ENCODE measurements around the gene BNIP5.

The BNIP5 gene

DNA sequence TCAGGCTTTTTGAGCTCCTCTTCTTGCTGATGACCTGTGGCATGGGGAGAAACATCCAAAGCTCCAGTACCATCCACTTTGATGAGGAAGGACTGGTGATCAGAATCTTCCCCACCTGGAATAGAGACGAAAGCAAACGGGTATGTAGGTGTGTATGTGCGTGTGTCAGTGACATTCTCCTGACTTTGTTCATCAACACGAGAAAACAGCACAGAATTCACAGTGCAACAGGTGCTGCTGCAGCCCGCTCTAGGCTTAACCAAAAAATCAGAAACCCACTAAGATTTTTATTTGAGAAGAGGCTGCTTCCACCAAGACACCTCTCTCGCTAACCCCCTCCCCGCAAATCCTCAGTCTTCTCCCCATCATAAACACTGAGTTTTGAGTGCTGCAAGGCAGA lies 8.1 kb downstream of the BNIP5 start:
- no peaks in the 10 kb centered on the region for H3K79me2 ChIP-seq (ENCODE audit: insufficient read depth, low read length)
- H3K36me3 ChIP-seq (ENCODE audit: insufficient read depth, low read length) = no peaks in the 10 kb centered on the region
- H3K9ac ChIP-seq (ENCODE audit: low read depth, low read length) = no peak overlapping the region
- H3K4me1 ChIP-seq (ENCODE audit: insufficient read depth, low read length) = no peaks in the 10 kb centered on the region
- DNase-seq (no peak), ATAC-seq (ENCODE audit: insufficient read depth, low read depth) (no peak)
- 0 out of 2 replicates have a peak, but pooled peaks cover 4% of the 10 kb centered on the region for H4K20me1 ChIP-seq (ENCODE audit: insufficient read depth, low read length)
- H3K4me3 ChIP-seq (ENCODE audit: low read depth in 1 of 2, low read length in 2 of 2) = no peak overlapping the region
- H3K27ac ChIP-seq (ENCODE audit: low read length) = no peak overlapping the region
- TF ChIP-seq, protein P1, sequence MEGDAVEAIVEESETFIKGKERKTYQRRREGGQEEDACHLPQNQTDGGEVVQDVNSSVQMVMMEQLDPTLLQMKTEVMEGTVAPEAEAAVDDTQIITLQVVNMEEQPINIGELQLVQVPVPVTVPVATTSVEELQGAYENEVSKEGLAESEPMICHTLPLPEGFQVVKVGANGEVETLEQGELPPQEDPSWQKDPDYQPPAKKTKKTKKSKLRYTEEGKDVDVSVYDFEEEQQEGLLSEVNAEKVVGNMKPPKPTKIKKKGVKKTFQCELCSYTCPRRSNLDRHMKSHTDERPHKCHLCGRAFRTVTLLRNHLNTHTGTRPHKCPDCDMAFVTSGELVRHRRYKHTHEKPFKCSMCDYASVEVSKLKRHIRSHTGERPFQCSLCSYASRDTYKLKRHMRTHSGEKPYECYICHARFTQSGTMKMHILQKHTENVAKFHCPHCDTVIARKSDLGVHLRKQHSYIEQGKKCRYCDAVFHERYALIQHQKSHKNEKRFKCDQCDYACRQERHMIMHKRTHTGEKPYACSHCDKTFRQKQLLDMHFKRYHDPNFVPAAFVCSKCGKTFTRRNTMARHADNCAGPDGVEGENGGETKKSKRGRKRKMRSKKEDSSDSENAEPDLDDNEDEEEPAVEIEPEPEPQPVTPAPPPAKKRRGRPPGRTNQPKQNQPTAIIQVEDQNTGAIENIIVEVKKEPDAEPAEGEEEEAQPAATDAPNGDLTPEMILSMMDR (IDR thresholded peaks at IDR 0.05; ENCODE audit: borderline replicate concordance, extremely low read depth, low read length, poor library complexity, severe bottlenecking) = no peak
- no peak for TF ChIP-seq EZH2 (IDR thresholded peaks at IDR 0.05; ENCODE audit: borderline replicate concordance, low read depth, low read length, severe bottlenecking)
- no peaks in the 10 kb centered on the region for H3K9me3 ChIP-seq (ENCODE audit: insufficient read depth, low read length, severe bottlenecking)
- peaks cover 11% of the 10 kb centered on the region for H3K27me3 ChIP-seq (ENCODE audit: insufficient read depth, low read length, poor library complexity)
- H2AFZ ChIP-seq (ENCODE audit: low read depth, low read length) = no peak overlapping the region
- no peak overlapping the region for H3K4me2 ChIP-seq (ENCODE audit: insufficient read depth, low read length)

DNA sequence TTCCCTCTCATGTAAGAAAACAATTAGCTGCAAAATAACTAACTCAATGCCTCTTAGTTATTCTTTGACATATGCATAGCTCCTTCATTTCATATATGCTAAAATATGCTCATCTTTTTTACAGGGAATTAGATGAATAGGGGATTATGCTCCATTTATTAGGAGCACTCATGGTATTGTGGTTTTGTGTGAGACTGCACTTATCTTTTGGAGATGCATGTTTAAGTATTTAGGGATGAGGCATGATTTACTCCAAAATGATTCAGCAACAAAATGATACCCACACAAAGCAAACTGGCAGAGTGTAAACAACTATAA lies 8.8 kb downstream of the BNIP5 start:
- Histone ChIP-seq H4K20me1 (ENCODE audit: insufficient read depth, low read length) (0 out of 2 replicates have a peak, but pooled peaks cover 4% of the 10 kb centered on the region), H3K4me3 (ENCODE audit: low read depth in 1 of 2, low read length in 2 of 2) (no peak overlapping the region), H2AFZ (ENCODE audit: low read depth, low read length) (no peak overlapping the region), H3K9ac (ENCODE audit: low read depth, low read length) (no peak overlapping the region), H3K4me2 (ENCODE audit: insufficient read depth, low read length) (no peak overlapping the region), H3K79me2 (ENCODE audit: insufficient read depth, low read length) (no peaks in the 10 kb centered on the region), H3K27me3 (ENCODE audit: insufficient read depth, low read length, poor library complexity) (peaks cover 11% of the 10 kb centered on the region), H3K36me3 (ENCODE audit: insufficient read depth, low read length) (no peaks in the 10 kb centered on the region), H3K9me3 (ENCODE audit: insufficient read depth, low read length, severe bottlenecking) (no peaks in the 10 kb centered on the region), H3K27ac (ENCODE audit: low read length) (no peak overlapping the region), H3K4me1 (ENCODE audit: insufficient read depth, low read length) (no peaks in the 10 kb centered on the region)
- TF ChIP-seq, protein P1 (IDR thresholded peaks at IDR 0.05; ENCODE audit: borderline replicate concordance, extremely low read depth, low read length, poor library complexity, severe bottlenecking) = no peak
- no peak for TF ChIP-seq EZH2 (IDR thresholded peaks at IDR 0.05; ENCODE audit: borderline replicate concordance, low read depth, low read length, severe bottlenecking)
- ATAC-seq (ENCODE audit: insufficient read depth, low read depth) (no peak), DNase-seq (no peak)

DNA sequence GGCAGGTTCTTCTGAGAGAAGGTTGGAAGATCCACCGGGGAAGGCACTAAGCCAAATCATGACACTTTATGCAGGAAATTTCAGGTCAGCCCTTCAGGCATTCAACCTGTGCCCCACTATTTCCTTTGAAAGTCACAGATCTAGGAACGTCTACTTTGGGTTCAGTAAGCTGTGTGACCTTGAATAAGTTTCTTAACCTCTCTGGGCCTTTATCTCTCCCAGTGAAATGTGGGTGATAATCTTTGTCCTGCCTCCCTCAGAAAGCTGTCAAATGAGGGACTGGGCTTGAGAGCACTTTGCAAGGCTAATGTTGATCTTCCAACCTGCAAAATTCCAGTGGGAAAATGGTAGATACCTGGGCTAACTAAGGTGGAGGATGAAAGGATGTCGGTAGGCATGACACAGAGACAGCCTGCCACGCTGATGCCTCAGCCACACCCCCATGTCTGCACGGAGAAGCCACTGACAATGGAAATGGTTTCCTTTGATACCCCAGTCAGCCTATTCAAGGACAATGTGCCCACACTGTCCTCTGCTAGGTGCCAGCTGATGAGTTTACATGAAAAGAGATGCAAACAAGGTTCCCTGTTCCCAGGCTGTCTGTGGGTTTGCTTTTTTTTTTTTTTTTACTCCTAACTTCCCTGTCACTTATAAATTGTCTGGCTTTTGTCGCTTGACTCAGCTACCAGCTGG lies 9.3 kb downstream of the BNIP5 start:
- ATAC-seq (ENCODE audit: insufficient read depth, low read depth) = no peak
- no peak overlapping the region for H3K4me2 ChIP-seq (ENCODE audit: insufficient read depth, low read length)
- peaks cover 11% of the 10 kb centered on the region for H3K27me3 ChIP-seq (ENCODE audit: insufficient read depth, low read length, poor library complexity)
- peak; percentile 9 for DNase-seq
- no peaks in the 10 kb centered on the region for H3K36me3 ChIP-seq (ENCODE audit: insufficient read depth, low read length)
- H3K9me3 ChIP-seq (ENCODE audit: insufficient read depth, low read length, severe bottlenecking) = no peaks in the 10 kb centered on the region
- no peaks in the 10 kb centered on the region for H3K79me2 ChIP-seq (ENCODE audit: insufficient read depth, low read length)
- no peak overlapping the region for H3K9ac ChIP-seq (ENCODE audit: low read depth, low read length)
- TF ChIP-seq EZH2 (IDR thresholded peaks at IDR 0.05; ENCODE audit: borderline replicate concordance, low read depth, low read length, severe bottlenecking) = no peak
- TF ChIP-seq, protein P1 (IDR thresholded peaks at IDR 0.05; ENCODE audit: borderline replicate concordance, extremely low read depth, low read length, poor library complexity, severe bottlenecking) = no peak
- no peak overlapping the region for H3K4me3 ChIP-seq (ENCODE audit: low read depth in 1 of 2, low read length in 2 of 2)
- no peaks in the 10 kb centered on the region for H3K4me1 ChIP-seq (ENCODE audit: insufficient read depth, low read length)
- no peak overlapping the region for H2AFZ ChIP-seq (ENCODE audit: low read depth, low read length)
- H3K27ac ChIP-seq (ENCODE audit: low read length) = no peak overlapping the region
- peaks cover 7% of the 10 kb centered on the region; the same call in 1 of the 2 replicates for H4K20me1 ChIP-seq (ENCODE audit: insufficient read depth, low read length)
